Measurements from ENCODE around the gene C10orf71.

- TF ChIP-seq REST (IDR thresholded peaks at IDR 0.05; ENCODE audit: low read depth, low read length), result no peak
- no peak for TF ChIP-seq ZBTB33 (IDR thresholded peaks at IDR 0.05; ENCODE audit: borderline replicate concordance, low read depth)
- no peak for TF ChIP-seq CTCF (IDR thresholded peaks at IDR 0.05)
- TF ChIP-seq USF2 (IDR thresholded peaks at IDR 0.05; ENCODE audit: borderline replicate concordance, low read depth, low read length), result no peak
- TF ChIP-seq RAD21 (IDR thresholded peaks at IDR 0.05; ENCODE audit: low read length), result no peak
- no peak for TF ChIP-seq RXRA (IDR thresholded peaks at IDR 0.05; ENCODE audit: borderline replicate concordance, low read depth)
- no peak for TF ChIP-seq PBX3 (IDR thresholded peaks at IDR 0.05)
- TF ChIP-seq TAF1 (IDR thresholded peaks at IDR 0.05; ENCODE audit: borderline replicate concordance, low read depth, low read length), result no peak
Observed at GRCh38 chr10:49264177-49264677, 34.7 kb upstream of the C10orf71 start.

Measured in SK-N-SH (cell line).